ENCODE measurements around the gene PRUNE1.

GRCh38 chr1:151003180-151003579 lies 5.1 kb upstream of the PRUNE1 start:
- TF ChIP-seq, protein P1, sequence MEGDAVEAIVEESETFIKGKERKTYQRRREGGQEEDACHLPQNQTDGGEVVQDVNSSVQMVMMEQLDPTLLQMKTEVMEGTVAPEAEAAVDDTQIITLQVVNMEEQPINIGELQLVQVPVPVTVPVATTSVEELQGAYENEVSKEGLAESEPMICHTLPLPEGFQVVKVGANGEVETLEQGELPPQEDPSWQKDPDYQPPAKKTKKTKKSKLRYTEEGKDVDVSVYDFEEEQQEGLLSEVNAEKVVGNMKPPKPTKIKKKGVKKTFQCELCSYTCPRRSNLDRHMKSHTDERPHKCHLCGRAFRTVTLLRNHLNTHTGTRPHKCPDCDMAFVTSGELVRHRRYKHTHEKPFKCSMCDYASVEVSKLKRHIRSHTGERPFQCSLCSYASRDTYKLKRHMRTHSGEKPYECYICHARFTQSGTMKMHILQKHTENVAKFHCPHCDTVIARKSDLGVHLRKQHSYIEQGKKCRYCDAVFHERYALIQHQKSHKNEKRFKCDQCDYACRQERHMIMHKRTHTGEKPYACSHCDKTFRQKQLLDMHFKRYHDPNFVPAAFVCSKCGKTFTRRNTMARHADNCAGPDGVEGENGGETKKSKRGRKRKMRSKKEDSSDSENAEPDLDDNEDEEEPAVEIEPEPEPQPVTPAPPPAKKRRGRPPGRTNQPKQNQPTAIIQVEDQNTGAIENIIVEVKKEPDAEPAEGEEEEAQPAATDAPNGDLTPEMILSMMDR (IDR thresholded peaks at IDR 0.05), result no peak
- TF ChIP-seq POLR2A (IDR thresholded peaks at IDR 0.05), result no peak
